Measurements from ENCODE around the gene CCDC180.
"Not testable (repeated sequence)": the region's sequence is repeated elsewhere in the genome, so short reads cannot be mapped to it uniquely, and the experiment has no call there.

The CCDC180 gene

GRCh38 chr9:97307500-97308163 lies at the start of gene CCDC180:
Gene CCDC180 (plus strand): TSS chr9:97307659. CDS start chr9:97308064, 405 bp downstream.
- no peak for DNase-seq (ENCODE audit: low read depth)

GRCh38 chr9:97259834-97260514 lies 47.5 kb upstream of the CCDC180 start:
- not testable (repeated sequence) for DNase-seq (ENCODE audit: low read depth)

- DNase-seq (ENCODE audit: low read depth): no peak
Measured at GRCh38 chr9:97271292-97271691, 36.2 kb upstream of the CCDC180 start.

GRCh38 chr9:97272072-97272471 lies 35.4 kb upstream of the CCDC180 start:
- DNase-seq (ENCODE audit: low read depth): no peak

GRCh38 chr9:97276310-97276852 lies 31.1 kb upstream of the CCDC180 start:
- DNase-seq (ENCODE audit: low read depth): no peak

GRCh38 chr9:97277953-97278352 lies 29.5 kb upstream of the CCDC180 start:
- no peak for DNase-seq (ENCODE audit: low read depth)

GRCh38 chr9:97280755-97281330 lies 26.6 kb upstream of the CCDC180 start:
- no peak for DNase-seq (ENCODE audit: low read depth)

GRCh38 chr9:97283768-97284167 lies 23.7 kb upstream of the CCDC180 start:
- no peak for DNase-seq (ENCODE audit: low read depth)

- no peak for DNase-seq (ENCODE audit: low read depth)
Measured at GRCh38 chr9:97284798-97285197, 22.7 kb upstream of the CCDC180 start.

- no peak for DNase-seq (ENCODE audit: low read depth)
Measured at GRCh38 chr9:97292200-97292599, 15.3 kb upstream of the CCDC180 start.

- DNase-seq (ENCODE audit: low read depth): no peak
Measured at GRCh38 chr9:97293207-97293721, 14.2 kb upstream of the CCDC180 start.

GRCh38 chr9:97293818-97294217 lies 13.6 kb upstream of the CCDC180 start:
- DNase-seq (ENCODE audit: low read depth): no peak

- no peak for DNase-seq (ENCODE audit: low read depth)
Measured at GRCh38 chr9:97297889-97298288, 9.6 kb upstream of the CCDC180 start.

GRCh38 chr9:97299809-97300414 lies 7.5 kb upstream of the CCDC180 start:
- no peak for DNase-seq (ENCODE audit: low read depth)

GRCh38 chr9:97300586-97300985 lies 6.9 kb upstream of the CCDC180 start:
- no peak for DNase-seq (ENCODE audit: low read depth)

GRCh38 chr9:97301974-97302373 lies 5.5 kb upstream of the CCDC180 start:
- no peak for DNase-seq (ENCODE audit: low read depth)

- DNase-seq (ENCODE audit: low read depth): no peak
Measured at GRCh38 chr9:97304586-97304985, 2.9 kb upstream of the CCDC180 start.

GRCh38 chr9:97305501-97306298 lies 1.8 kb upstream of the CCDC180 start:
- DNase-seq (ENCODE audit: low read depth): no peak

- DNase-seq (ENCODE audit: low read depth): peak; percentile 11
Measured at GRCh38 chr9:97307091-97307490, 368 bp upstream of the CCDC180 start.

- no peak for DNase-seq (ENCODE audit: low read depth)
Measured at GRCh38 chr9:97309260-97309659, 1.8 kb downstream of the CCDC180 start.

GRCh38 chr9:97310023-97310422 lies 2.6 kb downstream of the CCDC180 start:
- no peak for DNase-seq (ENCODE audit: low read depth)

GRCh38 chr9:97310896-97311295 lies 3.4 kb downstream of the CCDC180 start:
- DNase-seq (ENCODE audit: low read depth): no peak

Measured in activated T-cell treated with anti-CD3 and anti-CD28 coated beads for 48 hours (primary cell).